NCI-H345 treated with DMSO at 0.1 percent for 48 hours (cell line): ENCODE data around the gene ARCN1.
A peak's percentile ranks its signal among the peaks of the same experiment; 100 is the strongest.
"Not testable (repeated sequence)": the region's sequence is repeated elsewhere in the genome, so short reads cannot be mapped to it uniquely, and the experiment has no call there.

Experiments used
- DNase-seq: peaks from one replicate; lab custom pipeline; 2025; ENCODE audit not compliant: unreplicated experiment; lab: John Stamatoyannopoulos, UW

The ARCN1 gene

DNA sequence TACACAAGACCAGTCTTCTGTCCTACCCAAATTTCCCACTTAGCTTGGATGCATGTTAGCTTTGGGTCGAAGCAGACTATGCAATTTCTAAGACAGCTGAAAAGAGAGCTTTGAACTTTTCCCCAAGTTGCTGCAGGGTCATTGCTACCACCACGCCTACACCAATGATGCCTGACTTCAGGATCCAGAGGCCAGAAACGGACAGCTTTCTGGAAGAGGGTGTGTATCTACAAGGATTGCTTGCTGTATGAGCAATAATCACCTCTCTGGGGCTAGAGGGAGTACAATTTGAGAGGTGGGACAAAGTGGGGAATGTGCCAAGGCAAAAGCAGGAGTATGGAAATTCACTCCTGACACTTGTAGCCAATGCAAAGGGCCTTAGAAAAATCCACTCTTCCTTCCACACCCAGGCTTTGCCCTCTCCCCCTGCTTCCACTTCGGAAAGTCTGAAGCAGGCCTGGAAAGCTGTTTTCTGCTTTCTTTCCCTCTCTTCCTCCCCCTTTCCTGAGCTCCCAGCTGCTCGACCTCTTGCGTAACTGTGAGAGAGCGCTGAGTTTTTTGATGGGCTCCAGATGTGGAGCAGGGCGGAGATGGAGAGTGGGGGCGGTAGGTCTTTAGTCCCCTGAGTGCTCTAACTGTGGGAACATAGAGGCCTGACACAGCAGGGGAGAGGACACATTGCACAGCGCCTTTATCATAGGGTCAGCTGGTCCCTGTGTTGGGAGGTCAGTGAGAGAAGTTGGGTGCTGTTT, 33.1 kb downstream of the ARCN1 start:
- no peak for DNase-seq

DNA sequence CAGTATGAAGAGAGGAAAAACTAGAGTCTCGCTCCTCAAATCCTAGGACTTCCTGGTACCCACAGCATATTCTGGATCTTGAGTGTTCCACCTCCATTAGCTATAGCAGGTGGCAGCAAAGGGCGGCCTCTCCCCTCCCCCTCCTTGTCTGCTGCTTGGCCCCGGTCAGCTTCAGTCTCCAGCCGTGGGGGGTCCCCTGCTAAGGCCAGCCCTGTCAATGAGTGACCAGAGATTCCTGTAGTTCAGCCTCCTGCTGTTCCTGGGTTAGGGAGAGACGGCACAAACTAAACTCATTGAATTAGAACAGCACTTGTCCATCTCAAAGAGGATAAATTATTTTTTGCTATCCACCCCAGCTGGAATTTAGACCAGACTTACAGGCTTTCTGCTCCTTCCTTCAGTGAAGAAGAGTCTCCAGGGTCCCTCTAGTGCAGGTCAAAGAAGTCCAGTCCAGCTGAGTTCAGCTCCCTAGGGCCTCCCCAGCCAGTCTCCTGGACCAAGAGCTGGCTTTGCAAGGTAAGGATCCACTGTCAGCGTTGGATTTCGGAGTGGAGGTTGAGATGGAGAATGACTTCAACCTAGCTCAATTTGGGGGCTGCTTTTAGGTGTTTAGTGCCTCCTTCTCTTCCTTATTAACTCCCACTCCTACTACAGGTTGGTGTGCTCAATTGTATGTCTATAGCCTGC, 34.1 kb downstream of the ARCN1 start:
- no peak for DNase-seq

- DNase-seq = no peak
These were observed 34.6 kb downstream of the ARCN1 start for GRCh38 chr11:118606844-118607228.

DNA sequence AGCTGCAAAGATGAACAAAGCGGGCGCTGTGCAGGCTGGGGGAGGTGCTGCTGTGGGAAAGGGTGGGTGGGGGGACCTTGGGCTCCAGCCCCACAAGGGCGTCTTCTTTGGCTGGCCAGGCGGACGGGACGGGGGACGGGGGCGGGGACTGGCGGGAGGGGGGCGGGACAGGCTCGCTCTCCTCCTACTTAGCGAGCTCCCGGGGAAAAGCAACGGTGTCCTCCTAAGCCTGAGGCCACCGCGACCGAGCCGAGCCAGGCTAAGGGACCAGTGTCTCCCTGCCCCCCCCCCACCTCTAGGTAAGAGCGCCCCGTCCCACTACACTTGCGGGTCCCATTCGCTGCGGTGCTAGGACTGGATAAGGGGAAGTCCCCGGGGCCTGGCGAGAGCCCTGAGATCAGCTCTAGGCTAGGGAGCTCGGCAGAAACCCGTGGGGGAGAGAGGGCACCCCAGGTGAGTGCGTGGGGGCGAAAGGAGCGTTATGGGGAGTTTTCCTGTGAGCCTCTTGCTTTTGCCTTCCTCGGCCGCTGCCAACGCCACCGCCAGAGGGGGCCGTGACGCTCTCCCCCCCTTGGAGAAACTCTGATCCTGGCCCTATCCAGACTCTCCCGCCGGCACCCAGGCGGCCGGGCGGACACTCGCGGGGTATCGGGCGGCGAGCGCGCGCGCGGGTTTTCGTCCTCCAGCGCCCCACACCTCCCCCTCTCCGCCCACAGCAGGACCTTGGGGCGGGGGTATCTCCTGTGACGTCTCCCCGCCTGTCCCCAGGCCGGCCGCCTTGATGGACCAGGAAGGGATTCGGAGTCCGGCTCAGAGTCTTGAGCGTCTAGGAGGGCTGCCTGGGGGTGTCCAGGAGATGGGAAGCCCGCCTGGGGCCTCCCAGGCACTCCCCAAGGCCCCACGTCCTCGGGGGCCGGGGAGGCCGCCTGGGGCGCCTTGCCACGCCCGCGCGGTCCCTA, 35.5 kb downstream of the ARCN1 start, which contains the start of gene PHLDB1:
Gene PHLDB1, plus strand, starts transcription at position 215 of the 959 bp plus-strand sequence. CDS start 6,222 bp downstream, outside the sequence.
- DNase-seq = peak; percentile 15

DNA sequence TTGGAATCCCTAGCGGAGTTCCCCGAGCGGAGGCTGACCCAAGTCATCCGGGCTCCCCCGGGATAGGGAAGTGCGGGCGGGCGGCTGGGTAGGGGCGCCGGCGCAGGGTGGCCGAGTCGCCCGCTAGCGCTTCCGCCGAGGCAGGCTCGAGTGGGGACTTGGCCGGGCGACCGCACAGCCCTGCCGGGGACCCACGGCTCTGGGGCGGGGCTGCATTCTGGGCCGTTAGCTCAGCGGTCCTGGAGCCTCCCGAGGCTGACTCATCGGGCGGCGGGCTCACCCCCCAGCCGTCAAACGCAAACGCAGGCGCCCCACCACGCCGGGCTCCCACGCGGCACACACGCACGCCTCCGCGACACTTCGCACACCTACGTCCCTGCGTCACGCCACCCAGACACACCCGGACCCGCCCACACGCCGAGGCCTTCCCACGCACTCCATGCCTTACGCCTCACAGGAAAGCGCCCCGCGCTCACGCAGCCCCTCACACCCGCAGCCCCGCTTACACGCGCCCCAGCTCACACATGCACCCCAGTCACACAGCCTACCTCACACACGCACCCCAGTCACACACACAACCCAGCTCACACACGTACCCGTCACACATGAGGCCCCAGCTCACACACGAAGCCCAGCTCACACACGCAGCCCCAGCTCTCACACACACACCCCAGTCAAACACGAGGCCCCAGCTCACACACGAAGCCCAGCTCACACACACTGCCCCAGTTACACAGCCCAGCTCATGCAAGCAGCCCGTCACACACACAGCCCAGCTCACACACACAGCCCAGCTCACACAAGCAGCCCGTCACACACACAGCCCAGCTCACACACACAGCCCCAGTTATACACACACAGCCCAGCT, 36.4 kb downstream of the ARCN1 start:
- no peak for DNase-seq

- no peak for DNase-seq
These were observed 37.4 kb downstream of the ARCN1 start for GRCh38 chr11:118609380-118610224.

DNA sequence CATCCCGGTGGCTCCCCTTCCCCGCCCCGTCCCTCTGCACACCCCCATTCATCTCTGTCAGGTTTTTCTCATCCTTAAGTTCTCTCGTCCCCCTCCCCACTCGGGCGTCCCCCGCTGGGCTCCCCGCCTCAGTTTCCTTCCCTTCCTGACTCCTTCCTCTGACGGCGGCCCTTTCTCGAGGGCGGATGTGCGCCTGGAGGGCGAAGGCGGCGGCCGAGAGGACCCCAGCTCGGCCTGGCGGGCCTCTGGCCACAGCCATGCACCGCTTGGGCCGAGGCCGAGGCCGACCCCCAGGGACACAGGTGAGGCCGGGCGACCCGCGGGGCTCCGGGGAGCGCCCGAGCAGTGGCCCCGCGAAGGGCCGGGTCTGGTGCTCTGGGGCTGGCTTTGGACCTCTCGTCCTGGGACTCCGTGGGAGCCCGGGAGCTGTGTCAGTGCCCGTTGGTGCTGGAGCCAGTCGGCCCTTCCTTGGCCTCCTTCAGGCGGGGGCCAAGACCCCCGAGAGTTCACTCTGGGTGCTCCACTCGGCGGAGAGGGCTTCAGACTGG, 38.1 kb downstream of the ARCN1 start:
- no peak for DNase-seq

DNA sequence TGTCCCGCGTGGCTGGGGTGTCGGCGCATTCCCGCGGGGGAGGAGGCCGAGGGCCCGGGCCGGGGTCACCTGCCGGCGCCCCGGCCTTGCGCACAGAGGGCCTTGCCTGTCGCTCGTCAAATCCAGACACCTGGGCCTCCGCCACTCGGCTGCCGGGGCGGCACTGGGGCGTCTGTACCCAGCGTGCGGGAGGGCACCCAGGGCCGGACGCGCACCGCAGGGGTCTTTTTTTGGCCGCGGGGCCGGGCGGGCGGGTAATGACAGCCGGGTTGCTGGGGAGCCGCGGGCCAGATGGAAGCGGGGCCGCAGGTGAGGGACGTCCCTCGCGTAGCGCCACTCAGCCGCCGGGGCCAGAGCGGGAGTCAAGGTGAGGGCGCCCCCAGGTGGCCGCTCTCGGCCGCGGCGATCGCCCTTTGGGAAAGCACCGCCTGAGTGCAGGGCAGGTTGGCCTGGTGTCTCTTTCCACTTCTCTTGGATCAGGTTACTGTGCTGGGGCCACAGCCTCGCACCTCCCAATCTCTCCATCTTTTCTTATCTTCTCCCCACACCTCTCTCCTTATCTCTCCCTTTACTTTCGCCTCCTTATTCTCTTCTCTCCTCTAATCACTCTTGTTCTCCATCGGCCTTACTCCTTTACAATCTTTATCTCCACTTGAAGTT, 38.7 kb downstream of the ARCN1 start:
- DNase-seq = no peak

DNA sequence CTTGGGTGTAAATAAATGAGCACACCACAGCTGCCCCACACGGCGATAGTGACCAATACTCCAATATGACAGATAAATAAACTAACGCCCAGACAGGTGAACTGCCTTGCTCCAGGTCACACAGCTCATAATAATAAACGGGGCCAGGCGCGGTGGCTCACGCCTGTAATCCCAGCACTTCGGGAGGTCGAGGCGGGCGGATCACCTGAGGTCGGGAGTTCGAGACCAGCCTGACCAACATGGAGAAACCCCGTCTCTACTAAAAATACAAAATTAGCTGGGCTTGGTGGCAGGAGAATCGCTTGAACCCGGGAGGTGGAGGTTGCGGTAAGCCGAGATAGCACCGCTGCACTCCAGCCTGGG, 39.2 kb downstream of the ARCN1 start:
- DNase-seq = not testable (repeated sequence)

DNA sequence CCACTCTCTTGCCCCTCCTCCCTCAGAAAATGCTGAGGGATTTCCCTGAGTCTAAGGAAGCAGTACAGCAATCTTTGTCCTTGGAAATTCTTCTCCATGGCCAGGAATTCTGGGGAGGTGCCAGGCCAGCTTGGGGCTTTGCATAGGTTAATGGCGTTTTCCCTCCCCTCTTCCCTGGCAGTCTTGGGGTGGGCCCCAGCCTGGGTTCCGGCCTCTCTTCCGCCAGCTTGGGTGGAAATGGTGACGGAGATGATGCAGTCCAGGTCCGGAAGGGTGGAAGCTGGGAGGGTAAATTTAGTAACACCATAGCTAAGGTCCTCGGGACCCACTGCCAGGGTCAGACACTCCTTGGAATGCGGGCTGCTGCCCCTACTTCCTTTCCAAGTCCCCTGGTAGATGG, 40.2 kb downstream of the ARCN1 start:
- DNase-seq = no peak

DNA sequence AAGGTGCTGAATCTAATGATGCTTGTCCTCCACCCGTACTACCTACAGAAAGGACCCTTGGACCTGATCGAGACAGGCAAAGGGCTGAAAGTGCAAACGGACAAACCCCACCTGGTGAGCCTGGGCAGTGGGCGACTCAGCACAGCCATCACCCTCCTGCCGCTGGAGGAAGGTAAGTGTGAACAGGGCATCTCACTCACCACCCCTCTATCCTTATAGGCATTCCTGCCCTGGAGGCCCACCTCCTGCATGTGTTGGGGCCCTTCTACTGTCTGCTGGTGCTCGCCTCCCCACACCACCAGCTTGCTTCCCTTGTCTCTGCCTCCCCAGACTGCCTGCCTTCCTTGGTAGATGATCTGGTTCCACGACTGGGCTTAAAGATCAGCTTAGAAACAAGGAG, 42.3 kb downstream of the ARCN1 start:
- no peak for DNase-seq

- DNase-seq = no peak
These were observed 43.2 kb downstream of the ARCN1 start for GRCh38 chr11:118615282-118615975.

DNA sequence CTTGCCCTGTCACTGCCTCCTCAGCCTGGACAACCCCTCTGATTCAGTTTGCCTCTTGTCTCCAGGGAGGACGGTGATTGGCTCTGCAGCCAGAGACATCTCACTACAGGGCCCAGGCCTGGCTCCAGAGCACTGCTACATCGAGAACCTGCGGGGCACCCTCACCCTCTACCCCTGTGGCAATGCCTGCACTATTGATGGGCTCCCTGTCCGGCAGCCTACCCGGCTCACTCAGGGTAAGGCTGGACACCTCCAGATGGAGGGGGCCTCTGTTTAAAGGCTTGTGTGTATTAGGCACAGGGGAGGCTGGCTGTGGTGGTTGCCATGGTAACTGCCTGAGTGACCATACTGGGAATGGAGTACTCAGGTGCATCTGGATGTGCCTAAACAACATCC, 43.8 kb downstream of the ARCN1 start:
- DNase-seq = no peak

DNA sequence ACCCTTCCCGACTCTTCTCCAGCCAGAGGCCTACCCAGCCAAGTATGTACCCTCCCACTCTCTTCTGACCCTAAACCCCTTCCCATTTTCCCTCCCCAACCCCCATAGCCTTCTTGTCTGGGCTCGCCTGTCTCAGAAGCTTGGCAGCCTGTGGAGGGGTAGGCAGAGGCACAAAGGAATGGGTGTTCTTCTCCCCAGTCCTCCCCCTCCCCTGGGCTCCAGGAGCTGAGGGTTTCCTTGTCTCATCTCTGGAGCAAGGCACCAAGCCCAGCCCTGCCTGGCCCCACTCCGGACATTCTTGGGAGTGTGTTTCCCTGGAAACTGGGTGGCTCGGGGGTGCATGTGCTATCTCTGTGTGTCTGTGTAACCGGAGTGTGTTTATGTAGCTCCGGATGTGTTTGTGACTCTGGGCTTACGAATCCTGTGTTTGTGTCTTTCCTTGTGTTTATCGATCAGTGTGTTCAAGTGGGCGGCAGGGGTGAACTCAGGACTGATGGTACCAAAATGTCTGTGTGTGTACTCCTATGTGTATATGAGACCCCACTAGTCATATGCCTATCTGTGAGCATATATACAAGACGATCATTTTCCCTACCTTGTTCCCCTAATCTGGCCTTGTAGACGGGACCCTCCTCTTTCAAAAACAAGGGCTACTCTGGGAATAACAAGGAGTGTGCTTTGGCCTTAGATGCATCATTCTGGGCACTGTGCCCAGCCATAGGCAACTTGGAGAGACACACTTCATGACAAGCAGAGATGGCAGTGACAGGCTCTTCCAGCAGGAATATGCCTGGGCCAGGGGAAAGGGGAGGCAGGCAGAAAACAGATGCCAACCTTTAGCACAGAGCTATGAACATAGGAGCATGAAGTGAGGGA, 46.1 kb downstream of the ARCN1 start:
- DNase-seq = no peak

DNA sequence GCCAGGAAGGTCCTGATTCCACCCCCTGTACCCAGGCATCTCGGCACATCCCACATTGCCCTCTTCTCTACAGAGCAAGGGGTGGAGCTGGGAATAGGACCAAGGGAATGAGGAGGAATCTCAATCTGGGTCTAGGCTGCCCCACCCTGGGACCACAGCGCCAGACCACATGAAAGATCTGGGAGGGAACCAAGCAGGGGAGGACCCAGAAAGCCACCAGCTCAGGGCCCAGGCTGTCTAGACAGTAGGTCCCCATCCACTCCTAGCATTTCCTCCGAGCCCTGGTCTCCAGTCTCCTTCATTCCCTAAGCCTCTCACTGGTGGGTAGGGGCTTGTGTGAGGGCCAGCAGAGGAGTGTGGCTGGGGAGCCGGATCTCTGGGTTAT, 46.8 kb downstream of the ARCN1 start:
- DNase-seq = no peak

DNA sequence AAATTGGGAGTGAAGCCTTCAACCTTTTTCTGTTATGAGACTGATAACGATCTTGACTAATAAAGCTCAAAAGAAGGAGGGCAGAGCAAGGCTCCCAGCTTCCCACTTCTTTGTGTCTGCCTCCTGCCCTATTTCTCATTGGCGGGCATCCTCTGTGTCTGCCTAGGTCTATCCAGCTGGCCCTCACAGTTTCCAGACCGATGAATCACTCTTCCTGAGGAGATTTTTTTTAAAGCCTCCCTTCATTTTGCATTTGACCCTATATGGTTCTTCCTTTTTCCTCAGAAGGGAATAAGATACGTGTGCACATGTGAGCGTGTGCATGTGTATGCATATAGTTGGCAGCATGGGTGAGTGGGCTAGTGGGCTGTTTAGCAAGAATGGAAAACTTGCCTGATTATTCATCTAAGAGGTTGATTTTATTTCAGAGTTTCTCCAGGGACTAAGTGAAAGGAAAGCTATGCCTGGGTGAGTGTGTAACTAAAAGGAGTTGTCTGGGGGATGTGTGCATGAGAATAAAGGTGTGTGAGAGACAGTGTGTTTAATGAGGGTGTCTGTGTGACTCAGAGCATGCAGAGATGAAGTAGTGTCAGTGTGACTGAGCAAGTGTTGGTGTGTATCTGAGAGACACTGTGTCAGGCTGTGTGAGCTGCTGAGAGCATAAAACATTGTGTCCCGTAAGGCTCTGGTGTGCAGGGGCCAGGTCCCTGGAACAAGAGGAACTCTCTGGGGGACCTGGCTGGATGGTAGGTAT, 47.4 kb downstream of the ARCN1 start:
- no peak for DNase-seq
